Mesenchymal stem cell (in vitro differentiated cells and primary cell): ENCODE results near the gene DNMT1.
A peak's percentile ranks its signal among the peaks of the same experiment; 100 is the strongest.

Experiments
- DNase-seq: peaks from one replicate; pipeline ENCODE4 v3.0.0-alpha.2; 2013
- H2AFZ ChIP-seq: one replicate; pipeline ENCODE4 v1.6.1; 2013; ENCODE audit warnings: low read depth, mild to moderate bottlenecking, control low read depth, inconsistent platforms, low read length, moderate library complexity
- H2AK5ac ChIP-seq: 2 replicates; pipeline ENCODE4 v1.6.1; 2013; ENCODE audit warnings: low read length, moderate library complexity, mild to moderate bottlenecking, inconsistent platforms; ENCODE audit not compliant: severe bottlenecking
- H2BK120ac ChIP-seq: one replicate; pipeline ENCODE4 v1.6.1; 2013; ENCODE audit warnings: low read depth, mild to moderate bottlenecking, inconsistent platforms, low read length, moderate library complexity
- H2BK12ac ChIP-seq, 2 experiments: one replicate each; pipeline ENCODE4 v1.6.1; 2013; ENCODE audit warnings: inconsistent platforms in 2 of 2, low read length in 2 of 2, mild to moderate bottlenecking in 2 of 2, moderate library complexity in 2 of 2, control low read depth in 1 of 2
- H2BK15ac ChIP-seq: one replicate; pipeline ENCODE4 v1.6.1; 2013; ENCODE audit warnings: mild to moderate bottlenecking, low read depth, inconsistent platforms; ENCODE audit not compliant: poor library complexity, severe bottlenecking
- H2BK5ac ChIP-seq: 2 replicates; pipeline ENCODE4 v1.6.1; 2013; ENCODE audit warnings: low read depth, mild to moderate bottlenecking, low read length, control low read depth, inconsistent platforms; ENCODE audit not compliant: poor library complexity, severe bottlenecking
- H3K14ac ChIP-seq, 2 experiments: one replicate each; pipeline ENCODE4 v1.6.1; 2013; ENCODE audit warnings: inconsistent platforms in 2 of 2, low read length in 2 of 2, control low read depth in 1 of 2, mild to moderate bottlenecking in 1 of 2, moderate library complexity in 1 of 2
- H3K18ac ChIP-seq, 2 experiments: one replicate each; pipeline ENCODE4 v1.6.1; 2013; ENCODE audit warnings: inconsistent platforms in 2 of 2, low read length in 2 of 2, control low read depth in 1 of 2, low read depth in 1 of 2, mild to moderate bottlenecking in 1 of 2
- H3K23ac ChIP-seq, 2 experiments: one replicate each; pipeline ENCODE4 v1.6.1; 2013; ENCODE audit warnings: inconsistent platforms in 2 of 2, low read length in 2 of 2, mild to moderate bottlenecking in 2 of 2, moderate library complexity in 2 of 2, control low read depth in 1 of 2
- H3K27ac ChIP-seq: 2 replicates; pipeline ENCODE4 v1.5.1; 2013; ENCODE audit warnings: mild to moderate bottlenecking, moderate library complexity, low read length, control low read depth, inconsistent platforms; ENCODE audit not compliant: poor library complexity, severe bottlenecking
- H3K27me3 ChIP-seq, 2 experiments: 2 replicates each; pipeline versions ENCODE4 v1.6.1 to v1.7.0; 2013; ENCODE audit warnings: low read length in 2 of 2, mild to moderate bottlenecking in 2 of 2, moderate library complexity in 2 of 2, control low read depth in 1 of 2, inconsistent platforms in 1 of 2; ENCODE audit not compliant: control insufficient read depth in 1 of 2, insufficient read depth in 1 of 2
- H3K36me3 ChIP-seq, 2 experiments: 2 replicates each; pipeline versions ENCODE4 v1.6.1 to v1.7.0; 2013; ENCODE audit warnings: low read length in 2 of 2, control low read depth in 1 of 2, inconsistent platforms in 1 of 2, low read depth in 1 of 2, mild to moderate bottlenecking in 1 of 2; ENCODE audit not compliant: insufficient read depth in 2 of 2, control insufficient read depth in 1 of 2
- H3K4ac ChIP-seq, 2 experiments: one replicate each; pipeline ENCODE4 v1.6.1; 2013; ENCODE audit warnings: inconsistent platforms in 2 of 2, low read length in 2 of 2, mild to moderate bottlenecking in 2 of 2, moderate library complexity in 2 of 2, control low read depth in 1 of 2, low read depth in 1 of 2
- H3K4me1 ChIP-seq: 2 replicates; pipeline ENCODE4 v1.6.1; 2013; ENCODE audit warnings: low read depth, low read length, control low read depth; ENCODE audit not compliant: control insufficient read depth, insufficient read depth
- H3K4me2 ChIP-seq: 2 replicates; pipeline ENCODE4 v1.6.1; 2013; ENCODE audit warnings: low read length, mild to moderate bottlenecking, inconsistent platforms; ENCODE audit not compliant: poor library complexity, severe bottlenecking
- H3K4me3 ChIP-seq, 2 experiments: 2 replicates each; pipeline versions ENCODE4 v1.5.1 to v1.7.0; 2013; ENCODE audit warnings: low read length in 2 of 2, mild to moderate bottlenecking in 2 of 2, control low read depth in 1 of 2, low read depth in 1 of 2; ENCODE audit not compliant: insufficient read depth in 1 of 2
- H3K79me1 ChIP-seq: replicated peaks from 2 replicates; pipeline ENCODE4 v1.6.1; 2013; ENCODE audit warnings: mild to moderate bottlenecking, control low read depth, low read length, inconsistent platforms; ENCODE audit not compliant: poor library complexity, severe bottlenecking
- H3K9ac ChIP-seq: 2 replicates; pipeline ENCODE4 v1.7.0; 2013; ENCODE audit warnings: mild to moderate bottlenecking, low read length, moderate library complexity
- H3K9me3 ChIP-seq: 2 replicates; pipeline ENCODE4 v1.7.0; 2013; ENCODE audit warnings: mild to moderate bottlenecking, low read length; ENCODE audit not compliant: control insufficient read depth
- H4K8ac ChIP-seq: one replicate; pipeline ENCODE4 v1.6.1; 2013; ENCODE audit warnings: inconsistent platforms, mild to moderate bottlenecking, low read length, moderate library complexity
- H4K91ac ChIP-seq: one replicate; pipeline ENCODE4 v1.6.1; 2013; ENCODE audit warnings: mild to moderate bottlenecking, low read length, inconsistent platforms
- WGBS: methylation state at CpG from one replicate; pipeline ENCODE4 v1.1.7; 2013; ENCODE audit warnings: mixed read lengths; 5-methylcytosine and 5-hydroxymethylcytosine counted together

The DNMT1 gene

GRCh38 chr19:10211691-10212090 is 16.9 kb upstream of the DNMT1 start:
- H3K23ac ChIP-seq: no peak overlapping the region
- no peak overlapping the region for H3K9ac ChIP-seq
- no peak overlapping the region for H3K27ac ChIP-seq
- H3K79me1 ChIP-seq: no peaks in the 10 kb centered on the region
- no peak overlapping the region for H2BK15ac ChIP-seq
- no peak overlapping the region for H2BK120ac ChIP-seq
- 85% methylated on average over 6 of the region's 6 CpGs for WGBS
- peaks cover 5% of the 10 kb centered on the region for H3K9me3 ChIP-seq
- no peak overlapping the region for H4K8ac ChIP-seq
- H2AK5ac ChIP-seq: no peak overlapping the region
- no peak overlapping the region for H2BK12ac ChIP-seq
- no peak for DNase-seq
- H3K18ac ChIP-seq: no peak overlapping the region
- no peak overlapping the region for H3K4me2 ChIP-seq
- H2BK5ac ChIP-seq: no peak overlapping the region
- H3K14ac ChIP-seq: no peak overlapping the region
- no peak overlapping the region for H3K4ac ChIP-seq
- H4K91ac ChIP-seq: no peak overlapping the region
- H3K36me3 ChIP-seq: no peaks in the 10 kb centered on the region
- no peaks in the 10 kb centered on the region for H3K4me1 ChIP-seq
- no peak overlapping the region for H3K4me3 ChIP-seq
- H3K27me3 ChIP-seq: no peaks in the 10 kb centered on the region
- H2AFZ ChIP-seq: no peak overlapping the region

GRCh38 chr19:10211061-10211460 is 16.3 kb upstream of the DNMT1 start:
- H2AFZ ChIP-seq: no peak overlapping the region
- peaks cover 5% of the 10 kb centered on the region for H3K4me1 ChIP-seq
- H2BK15ac ChIP-seq: no peak overlapping the region
- DNase-seq: no peak
- no peak overlapping the region for H3K4me2 ChIP-seq
- no peak overlapping the region for H4K8ac ChIP-seq
- H3K4me3 ChIP-seq: no peak overlapping the region
- H3K9ac ChIP-seq: no peak overlapping the region
- H2BK120ac ChIP-seq: no peak overlapping the region
- no peaks in the 10 kb centered on the region for H3K27me3 ChIP-seq
- no peak overlapping the region for H3K23ac ChIP-seq
- no peak overlapping the region for H2AK5ac ChIP-seq
- H3K4ac ChIP-seq: no peak overlapping the region
- no peak overlapping the region for H4K91ac ChIP-seq
- H3K9me3 ChIP-seq: peaks cover 5% of the 10 kb centered on the region
- WGBS: 80% methylated on average over 1 of the region's 4 CpGs
- no peak overlapping the region for H2BK5ac ChIP-seq
- H2BK12ac ChIP-seq: no peak overlapping the region
- no peak overlapping the region for H3K18ac ChIP-seq
- no peak overlapping the region for H3K27ac ChIP-seq
- H3K14ac ChIP-seq: no peak overlapping the region
- no peaks in the 10 kb centered on the region for H3K36me3 ChIP-seq
- no peaks in the 10 kb centered on the region for H3K79me1 ChIP-seq

- no peak overlapping the region for H3K18ac ChIP-seq
- H2BK15ac ChIP-seq: no peak overlapping the region
- H4K91ac ChIP-seq: no peak overlapping the region
- H3K4ac ChIP-seq: no peak overlapping the region
- no peak overlapping the region for H3K23ac ChIP-seq
- DNase-seq: peak; percentile 35
- 63% methylated on average over 4 of the region's 4 CpGs for WGBS
- H3K79me1 ChIP-seq: no peaks in the 10 kb centered on the region
- H3K9ac ChIP-seq: no peak overlapping the region
- no peak overlapping the region for H3K4me3 ChIP-seq
- no peak overlapping the region for H4K8ac ChIP-seq
- H3K27ac ChIP-seq: no peak overlapping the region
- no peak overlapping the region for H2BK5ac ChIP-seq
- no peak overlapping the region for H2AFZ ChIP-seq
- H2BK12ac ChIP-seq: no peak overlapping the region
- peaks cover 5% of the 10 kb centered on the region for H3K4me1 ChIP-seq
- H3K9me3 ChIP-seq: peaks cover 5% of the 10 kb centered on the region
- no peaks in the 10 kb centered on the region for H3K27me3 ChIP-seq
- no peak overlapping the region for H2AK5ac ChIP-seq
- no peak overlapping the region for H3K14ac ChIP-seq
- no peaks in the 10 kb centered on the region for H3K36me3 ChIP-seq
- H2BK120ac ChIP-seq: no peak overlapping the region
- no peak overlapping the region for H3K4me2 ChIP-seq
Observed at GRCh38 chr19:10209315-10209714, 14.6 kb upstream of the DNMT1 start.

GRCh38 chr19:10207026-10207425 is 12.3 kb upstream of the DNMT1 start:
- Histone ChIP-seq H3K4ac (no peak overlapping the region), H4K91ac (no peak overlapping the region), H3K27ac (no peak overlapping the region), H3K23ac (no peak overlapping the region), H3K9me3 (peaks cover 5% of the 10 kb centered on the region), H3K14ac (no peak overlapping the region), H3K27me3 (no peaks in the 10 kb centered on the region), H3K4me2 (no peak overlapping the region), H2BK15ac (no peak overlapping the region), H3K4me3 (no peak overlapping the region), H2BK5ac (no peak overlapping the region), H2BK120ac (no peak overlapping the region), H3K36me3 (no peaks in the 10 kb centered on the region), H3K18ac (no peak overlapping the region), H2AFZ (no peak overlapping the region), H3K79me1 (no peaks in the 10 kb centered on the region), H2BK12ac (no peak overlapping the region), H3K9ac (no peak overlapping the region), H2AK5ac (no peak overlapping the region), H4K8ac (no peak overlapping the region), H3K4me1 (peaks cover 5% of the 10 kb centered on the region)
- 100% methylated on average over 1 of the region's 1 CpG for WGBS
- no peak for DNase-seq
